Neural cell (in vitro differentiated cells): Measurements from ENCODE around the gene MAGEB6. TPM values are rescaled to one million over a fixed set of nuclear protein-coding genes. Genes with fewer than 3 reads are reported as not detected.
"Not testable (repeated sequence)": the region's sequence is repeated elsewhere in the genome, so short reads cannot be mapped to it uniquely, and the experiment has no call there.

Source experiments
- H2AFZ ChIP-seq: fragments of 200-600, 300-800 bp; sonication (generic), shearing (Covaris generic); 2 replicates; pipeline ENCODE4 v1.6.0; 2014; ENCODE audit warnings: low read depth, mild to moderate bottlenecking, antibody characterized with exemption, low read length, moderate library complexity
- H3F3A ChIP-seq: fragments of 200-600 bp; shearing (Covaris generic); 2 replicates; pipeline ENCODE4 v1.6.1; 2016; ENCODE audit warnings: mild to moderate bottlenecking, moderate library complexity, mixed read lengths, antibody characterized with exemption, low read length; ENCODE audit not compliant: insufficient read depth, poor library complexity, severe bottlenecking
- H3K27ac ChIP-seq: fragments of 200-600, 300-800 bp; sonication (generic), shearing (Covaris generic); 2 replicates; pipeline ENCODE4 v1.5.1; 2014; ENCODE audit warnings: mild to moderate bottlenecking, low read length, moderate library complexity
- H3K27me3 ChIP-seq: fragments of 300-800, 200-600 bp; sonication (generic), shearing (Covaris generic); 2 replicates; pipeline ENCODE4 v1.6.0; 2014; ENCODE audit warnings: mild to moderate bottlenecking, low read depth, low read length, moderate library complexity; ENCODE audit not compliant: insufficient read depth
- H3K36me3 ChIP-seq: fragments of 300-800, 200-600 bp; sonication (generic), shearing (Covaris generic); 2 replicates; pipeline ENCODE4 v1.5.1; 2014; ENCODE audit warnings: mild to moderate bottlenecking, antibody characterized with exemption, low read length, moderate library complexity; ENCODE audit not compliant: insufficient read depth
- H3K4me2 ChIP-seq: fragments of 300-800, 200-600 bp; sonication (generic), shearing (Covaris generic); 2 replicates; pipeline ENCODE4 v1.6.0; 2014; ENCODE audit warnings: mild to moderate bottlenecking, low read length
- H3K4me3 ChIP-seq: fragments of 300-800, 200-600 bp; sonication (generic), shearing (Covaris generic); 2 replicates; pipeline ENCODE4 v1.5.1; 2014; ENCODE audit warnings: mild to moderate bottlenecking, low read length, moderate library complexity
- H3K79me2 ChIP-seq: fragments of 200-600 bp; shearing (Covaris generic); replicated peaks from 2 replicates; pipeline ENCODE4 v1.6.0; 2014; ENCODE audit warnings: mild to moderate bottlenecking, low read length, moderate library complexity; ENCODE audit not compliant: insufficient read depth
- H3K9ac ChIP-seq: fragments of 300-800, 200-600 bp; sonication (generic), shearing (Covaris generic); 2 replicates; pipeline ENCODE4 v1.6.1; 2016; ENCODE audit warnings: mild to moderate bottlenecking, low read length, mixed read lengths
- H3K9me2 ChIP-seq: fragments of 200-600 bp; shearing (Covaris generic); 2 replicates; pipeline ENCODE4 v1.6.1; 2016; ENCODE audit warnings: mild to moderate bottlenecking, low read length, mixed read lengths; ENCODE audit not compliant: insufficient read depth
- H3K9me3 ChIP-seq: fragments of 200-600, 300-800 bp; sonication (generic), shearing (Covaris generic); 2 replicates; pipeline ENCODE4 v1.6.1; 2016; ENCODE audit warnings: mild to moderate bottlenecking, mixed run types, low read length, moderate library complexity, mixed read lengths
- H4K20me1 ChIP-seq: fragments of 200-600 bp; shearing (Covaris generic); 2 replicates; pipeline ENCODE4 v1.6.1; 2016; ENCODE audit warnings: mild to moderate bottlenecking, mixed run types; ENCODE audit not compliant: insufficient read depth
- CTCF ChIP-seq: fragments of 450-650 bp; IDR thresholded peaks from 2 replicates; pipeline ENCODE4 v1.5.1; 2014; ENCODE audit warnings: antibody characterized with exemption, mild to moderate bottlenecking, moderate library complexity; ENCODE audit not compliant: poor library complexity, severe bottlenecking
- EP300 ChIP-seq: fragments of 450-650 bp; conservative IDR thresholded peaks from 2 replicates; pipeline ENCODE4 v1.6.1; 2014; ENCODE audit warnings: antibody characterized with exemption, mild to moderate bottlenecking, moderate library complexity; ENCODE audit not compliant: poor library complexity, severe bottlenecking
- EZH2 ChIP-seq: fragments of 200-600, 300-800 bp; shearing (Covaris generic), sonication (generic); IDR thresholded peaks from 2 replicates; pipeline ENCODE4 v1.6.1; 2014; ENCODE audit warnings: antibody characterized with exemption, low read length, borderline replicate concordance, mild to moderate bottlenecking; ENCODE audit not compliant: insufficient read depth, poor library complexity, severe bottlenecking
- MXI1 ChIP-seq: fragments of 450-650 bp; conservative IDR thresholded peaks from 2 replicates; pipeline ENCODE4 v1.6.1; 2014; ENCODE audit warnings: antibody characterized with exemption, mild to moderate bottlenecking; ENCODE audit not compliant: poor library complexity, severe bottlenecking
- POLR2AphosphoS5 ChIP-seq: IDR thresholded peaks from 2 replicates; pipeline ENCODE4 v1.6.1; 2012
- RAD21 ChIP-seq: fragments of 450-650 bp; conservative IDR thresholded peaks from 2 replicates; pipeline ENCODE4 v1.6.1; 2014; ENCODE audit warnings: antibody characterized with exemption, mild to moderate bottlenecking, moderate library complexity
- REST ChIP-seq: IDR thresholded peaks from 2 replicates; pipeline ENCODE4 v1.6.1; 2012; ENCODE audit warnings: borderline replicate concordance
- SMC3 ChIP-seq: fragments of 450-650 bp; conservative IDR thresholded peaks from 2 replicates; pipeline ENCODE4 v1.6.1; 2014; ENCODE audit warnings: antibody characterized with exemption, mild to moderate bottlenecking, moderate library complexity; ENCODE audit not compliant: poor library complexity
- TAF1 ChIP-seq: IDR thresholded peaks from 2 replicates; pipeline ENCODE4 v1.6.1; 2012; ENCODE audit warnings: low read depth
- polyA plus RNA-seq: library from polyadenylated mRNA; depleted of rRNA; stranded (reverse); fragments of >200 nt; gene quantifications from 2 replicates; pipeline ENCODE4 v1.2.3, GENCODE V29; 2014

The MAGEB6 gene
- polyA plus RNA-seq, 1 donor from 2014 or later: not detected

- Histone ChIP-seq H3K9ac (no peak within 1 kb of the TSS), H3K79me2 (no peaks in the 10 kb centered on the region), H3K9me3 (no peaks in the 10 kb centered on the region), H2AFZ (no peak within 1 kb of the TSS), H4K20me1 (no peaks in the 10 kb centered on the region), H3K27ac (no peak within 1 kb of the TSS), H3F3A (no peaks in the 10 kb centered on the region), H3K9me2 (no peaks in the 10 kb centered on the region), H3K4me2 (no peak within 1 kb of the TSS), H3K27me3 (no peaks in the 10 kb centered on the region), H3K4me3 (no peak within 1 kb of the TSS), H3K36me3 (no peaks in the 10 kb centered on the region)
- TF ChIP-seq TAF1 (no peak), EZH2 (no peak), CTCF (no peak), EP300 (no peak), MXI1 (no peak), POLR2AphosphoS5 (no peak), RAD21 (no peak), SMC3 (no peak), REST (no peak)
Observed at GRCh38 chrX:26160301-26160700, 31.9 kb upstream of the MAGEB6 start, which contains the start of gene MAGEB6B. TSS of gene MAGEB6B (plus strand) at chrX:26160601. CDS start at chrX:26160601, 0 bp downstream.

GRCh38 chrX:26203561-26203960 is 11.3 kb downstream of the MAGEB6 start:
- Histone ChIP-seq H3K4me2 (no peak overlapping the region), H3F3A (no peaks in the 10 kb centered on the region), H3K9ac (no peak overlapping the region), H3K9me3 (no peaks in the 10 kb centered on the region), H2AFZ (no peak overlapping the region), H3K9me2 (no peaks in the 10 kb centered on the region), H3K79me2 (no peaks in the 10 kb centered on the region), H3K4me3 (no peak overlapping the region), H4K20me1 (no peaks in the 10 kb centered on the region), H3K36me3 (no peaks in the 10 kb centered on the region), H3K27me3 (no peaks in the 10 kb centered on the region), H3K27ac (no peak overlapping the region)
- TF ChIP-seq RAD21: no peak
- TF ChIP-seq EP300: no peak
- no peak for TF ChIP-seq CTCF
- TF ChIP-seq POLR2AphosphoS5: no peak
- TF ChIP-seq TAF1: no peak

GRCh38 chrX:26204717-26205116 is 12.5 kb downstream of the MAGEB6 start:
- not testable (repeated sequence) for H2AFZ ChIP-seq, H3K4me3 ChIP-seq, H3K4me2 ChIP-seq, H4K20me1 ChIP-seq, H3K9ac ChIP-seq, H3K9me2 ChIP-seq, H3K9me3 ChIP-seq, H3K27ac ChIP-seq, H3F3A ChIP-seq, H3K36me3 ChIP-seq, H3K79me2 ChIP-seq, H3K27me3 ChIP-seq
